HCT116 (cell line): ENCODE measurements around the gene FCN3. TPM values are rescaled to one million over a fixed set of nuclear protein-coding genes. Genes with fewer than 3 reads are reported as not detected.
A peak's percentile ranks its signal among the peaks of the same experiment; 100 is the strongest.

ENCODE experiments used
- ATAC-seq: fragments of 200-7000 bp; cut with Tn5 transposase; 2 replicates; pipeline ENCODE4 v1.9.1; 2020; ENCODE audit warnings: mild to moderate bottlenecking, moderate library complexity
- BruUV-seq: library from RNA; stranded (reverse); fragments of 400-500 nt; replicated peaks from 2 replicates; lab custom pipeline; 2021; lab: Mats Ljungman, UMichigan
- CTCF ChIA-PET: fragments of 300-600 bp; sonication (Branson Sonifier 250); formaldehyde crosslinking; loops from one replicate; lab custom pipeline; 2021; ENCODE audit warnings: antibody characterized with exemption; lab: Charles Lee
- POLR2A ChIA-PET: fragments of 300-600, 350-600 bp; sonication (Branson Sonifier 250); formaldehyde crosslinking; loops from one replicate; lab custom pipeline; 2021; ENCODE audit warnings: antibody characterized with exemption; lab: Charles Lee
- RAD21 ChIA-PET, 2 experiments: fragments of 300-600 bp; sonication (Branson Sonifier 250); formaldehyde crosslinking; loops; one replicate each; lab custom pipeline; 2023; ENCODE audit warnings: low total read pairs in 2 of 2; ENCODE audit not compliant: uncharacterized antibody in 2 of 2, unreplicated experiment in 2 of 2, low non-redundant PET in 1 of 2; lab: Charles Lee
- DNase-seq: peaks from one replicate; pipeline ENCODE4 v3.0.0-alpha.2; 2010; ENCODE audit warnings: low read depth, low spot score
- H2AFZ ChIP-seq: fragments of 200-600 bp; shearing (Covaris generic), sonication (generic); 2 replicates; pipeline ENCODE4 v1.6.1; 2017; ENCODE audit warnings: low read depth, mixed run types, mixed read lengths, antibody characterized with exemption, low read length; ENCODE audit not compliant: poor library complexity, severe bottlenecking
- H3K27ac ChIP-seq: 2 replicates; pipeline ENCODE4 v1.5.1; 2012; ENCODE audit warnings: low read depth, low read length
- H3K27me3 ChIP-seq: fragments of 200-600 bp; sonication (generic); 2 replicates; pipeline ENCODE4 v1.6.1; 2016; ENCODE audit warnings: mixed run types, low read length, mixed read lengths; ENCODE audit not compliant: insufficient read depth
- H3K36me3 ChIP-seq, 2 experiments: fragments of 200-500 bp in 1 of 2; fragments of 200-600 bp in 1 of 2; sonication (Bioruptor generic) in 1 of 2; sonication (generic) in 1 of 2; 2 replicates each; pipeline versions ENCODE4 v1.5.1 to v1.6.1; 2014 to 2016; ENCODE audit warnings: low read length in 2 of 2, inconsistent platforms in 1 of 2, mixed read lengths in 1 of 2, mixed run types in 1 of 2; ENCODE audit not compliant: insufficient read depth in 2 of 2, control insufficient read depth in 1 of 2
- H3K4me1 ChIP-seq, 2 experiments: fragments of 200-600 bp in 1 of 2; sonication (generic) in 1 of 2; 2 replicates each; pipeline versions ENCODE4 v1.5.1 to v1.6.1; 2012 to 2017; ENCODE audit warnings: low read length in 2 of 2, inconsistent platforms in 1 of 2, mild to moderate bottlenecking in 1 of 2, mixed read lengths in 1 of 2, mixed run types in 1 of 2, moderate library complexity in 1 of 2; ENCODE audit not compliant: insufficient read depth in 2 of 2, control insufficient read depth in 1 of 2
- H3K4me2 ChIP-seq: fragments of 200-600 bp; sonication (generic); 2 replicates; pipeline ENCODE4 v1.6.1; 2017; ENCODE audit warnings: mixed run types, low read length, mixed read lengths
- H3K4me3 ChIP-seq, 2 experiments: fragments of 200-600 bp in 1 of 2; sonication (generic) in 1 of 2; replicated peaks in 1 of 2; 2 replicates each; pipeline ENCODE4 v1.5.1; 2011 to 2016; ENCODE audit warnings: low read length in 2 of 2, control low read depth in 1 of 2, low read depth in 1 of 2, mild to moderate bottlenecking in 1 of 2, mixed read lengths in 1 of 2, mixed run types in 1 of 2
- H3K79me2 ChIP-seq: fragments of 200-600 bp; sonication (generic); 2 replicates; pipeline ENCODE4 v1.6.1; 2017; ENCODE audit warnings: mild to moderate bottlenecking, mixed run types, low read length, moderate library complexity, mixed read lengths; ENCODE audit not compliant: insufficient read depth
- H3K9ac ChIP-seq: fragments of 200-600 bp; sonication (generic); 2 replicates; pipeline ENCODE4 v1.6.1; 2016; ENCODE audit warnings: low read length, mixed read lengths
- H3K9me2 ChIP-seq: fragments of 200-600 bp; sonication (generic), shearing (Covaris generic); 2 replicates; pipeline ENCODE4 v1.6.1; 2017; ENCODE audit warnings: mixed run types, mild to moderate bottlenecking, moderate library complexity; ENCODE audit not compliant: insufficient read depth
- H3K9me3 ChIP-seq, 2 experiments: fragments of 200-500 bp in 1 of 2; fragments of 200-600 bp in 1 of 2; sonication (Bioruptor generic) in 1 of 2; sonication (generic) in 1 of 2; 2 replicates each; pipeline ENCODE4 v1.6.1; 2014 to 2017; ENCODE audit warnings: low read length in 2 of 2, mixed read lengths in 2 of 2, inconsistent platforms in 1 of 2, low read depth in 1 of 2, mild to moderate bottlenecking in 1 of 2, mixed run types in 1 of 2, moderate library complexity in 1 of 2; ENCODE audit not compliant: control insufficient read depth in 1 of 2, insufficient read depth in 1 of 2
- H4K20me1 ChIP-seq: fragments of 200-600 bp; sonication (generic), shearing (Covaris generic); 2 replicates; pipeline ENCODE4 v1.6.1; 2017; ENCODE audit warnings: mixed run types, mild to moderate bottlenecking, moderate library complexity; ENCODE audit not compliant: insufficient read depth
- ATF3 ChIP-seq: IDR thresholded peaks from 2 replicates; pipeline ENCODE4 v1.6.1; 2012
- CBX3 ChIP-seq: IDR thresholded peaks from 2 replicates; pipeline ENCODE4 v1.6.1; 2012; ENCODE audit warnings: low read depth
- EZH2phosphoT487 ChIP-seq: fragments of 200-600 bp; IDR thresholded peaks from 2 replicates; pipeline ENCODE4 v1.6.1; 2018; ENCODE audit warnings: antibody characterized with exemption, borderline replicate concordance
- FOSL1 ChIP-seq: IDR thresholded peaks from 2 replicates; pipeline ENCODE4 v1.6.1; 2012; ENCODE audit warnings: low read depth
- JUND ChIP-seq: IDR thresholded peaks from 2 replicates; pipeline ENCODE4 v1.6.1; 2012
- RAD21 ChIP-seq: IDR thresholded peaks from 2 replicates; pipeline ENCODE4 v1.6.1; 2012; ENCODE audit warnings: low read depth, mild to moderate bottlenecking
- SIN3A ChIP-seq: IDR thresholded peaks from 2 replicates; pipeline ENCODE4 v1.6.1; 2012; ENCODE audit warnings: low read depth
- SP1 ChIP-seq: IDR thresholded peaks from 2 replicates; pipeline ENCODE4 v1.6.1; 2012; ENCODE audit warnings: low read depth
- YY1 ChIP-seq: IDR thresholded peaks from 2 replicates; pipeline ENCODE4 v1.6.1; 2011; ENCODE audit warnings: low read length, low read depth, moderate library complexity, mild to moderate bottlenecking; ENCODE audit not compliant: insufficient replicate concordance; ENCODE audit errors: extremely low read depth
- intact Hi-C: fragments of 100-400 bp; cut with micrococcal nuclease; formaldehyde crosslinking; loops from 2 replicates; pipeline ENCODE4 v1.10.0; 2022
- total RNA-seq: library from RNA; stranded (reverse); gene quantifications from one replicate; pipeline ENCODE4 v1.2.1, GENCODE V29; 2021; ENCODE audit not compliant: unreplicated experiment
- TF ChIP-seq, protein P1 (sequence below): IDR thresholded peaks from 2 replicates; pipeline ENCODE4 v1.6.1; 2012

FCN3 gene
- total RNA-seq, 1 experiment from 2014 or later, result 1.2 TPM

DNA sequence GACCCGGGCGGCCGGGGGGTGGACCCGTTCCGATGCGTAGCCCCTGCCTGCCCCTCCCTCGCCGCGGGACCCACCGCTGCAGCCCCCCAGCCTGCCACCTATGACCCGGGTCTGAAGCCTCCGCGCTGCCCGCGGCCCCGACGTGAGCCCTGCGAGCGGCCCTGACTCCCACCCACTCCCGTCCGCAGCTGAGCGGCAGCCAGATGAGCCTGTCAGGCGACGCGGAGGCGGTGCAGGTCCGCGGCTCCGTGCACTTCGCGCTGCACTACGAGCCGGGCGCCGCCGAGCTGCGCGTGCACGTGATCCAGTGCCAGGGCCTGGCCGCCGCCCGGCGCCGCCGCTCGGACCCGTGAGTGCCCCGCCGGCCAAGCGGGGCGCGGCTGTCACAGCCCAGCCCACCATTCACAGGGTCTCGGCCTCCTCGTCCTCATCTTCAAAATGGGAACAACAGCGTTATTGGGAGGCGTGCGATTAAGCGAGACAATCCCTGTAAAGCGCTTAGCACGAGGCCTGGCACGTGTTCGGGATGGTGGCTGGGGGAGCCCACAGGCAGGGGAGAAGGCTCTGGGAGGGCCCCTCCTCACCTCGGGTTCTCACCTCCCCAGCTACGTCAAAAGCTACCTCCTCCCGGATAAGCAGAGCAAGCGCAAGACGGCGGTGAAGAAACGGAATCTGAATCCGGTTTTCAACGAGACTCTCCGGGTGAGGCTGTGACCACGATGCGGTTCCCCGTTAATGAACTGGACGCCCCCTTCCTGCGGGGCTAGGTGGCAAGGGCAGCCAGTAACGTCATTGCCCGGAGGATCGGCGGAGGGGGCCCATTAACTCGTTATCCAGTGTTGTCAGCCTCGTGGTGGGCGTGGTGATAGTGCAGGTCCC is 24.6 kb downstream of the FCN3 start:
- peak overlapping the region; percentile 77; the same call in 1 of the 2 replicates for H3K27ac ChIP-seq
- no peak overlapping the region for H3K4me3 ChIP-seq
- RAD21 ChIA-PET, result no interaction called here
- BruUV-seq, result no TSS peak
- no peak for DNase-seq
- H2AFZ ChIP-seq, result no peak overlapping the region
- intact Hi-C loops, result loop anchor here (1.0 kb wide), 1 partner anchor 9 kb away; no protein-coding TSS in a partner anchor
- H3K27me3 ChIP-seq, result no peaks in the 10 kb centered on the region
- CTCF ChIA-PET, result interaction anchor here (1.1 to 1.5 kb wide), 3 partner anchors 8 to 16 kb away, joined by 3 to 7 read pairs (median 4); partner anchors contain the start of gene MAP3K6
- H3K9me3 ChIP-seq, result no peaks in the 10 kb centered on the region
- ATAC-seq, result no peak
- H3K79me2 ChIP-seq, result no peaks in the 10 kb centered on the region
- H3K9ac ChIP-seq, result no peak overlapping the region
- peaks cover 26 to 39% of the 10 kb centered on the region in 2 experiments for H3K4me1 ChIP-seq
- H3K4me2 ChIP-seq, result peak overlapping the region; percentile 96; the same call in 1 of the 2 replicates
- TF ChIP-seq SP1 (no peak), ATF3 (no peak), RAD21 (no peak), EZH2phosphoT487 (no peak), FOSL1 (no peak), YY1 (no peak), CBX3 (no peak), SIN3A (no peak), JUND (no peak)
- TF ChIP-seq, protein P1, sequence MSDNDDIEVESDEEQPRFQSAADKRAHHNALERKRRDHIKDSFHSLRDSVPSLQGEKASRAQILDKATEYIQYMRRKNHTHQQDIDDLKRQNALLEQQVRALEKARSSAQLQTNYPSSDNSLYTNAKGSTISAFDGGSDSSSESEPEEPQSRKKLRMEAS, result no peak
- TF ChIP-seq, all 23 proteins: peak for 0
- H3K36me3 ChIP-seq, result no peaks in the 10 kb centered on the region
- H3K9me2 ChIP-seq, result no peaks in the 10 kb centered on the region
- POLR2A ChIA-PET, result interaction anchor here (1.0 to 1.2 kb wide), 2 partner anchors 8 to 16 kb away, joined by 3 to 11 read pairs; partner anchors contain the start of genes MAP3K6 and SYTL1
- no peaks in the 10 kb centered on the region for H4K20me1 ChIP-seq
